AG08396 (cell line): ENCODE results near the gene MICU1.
"Not testable (repeated sequence)": the region's sequence is repeated elsewhere in the genome, so short reads cannot be mapped to it uniquely, and the experiment has no call there.

ENCODE experiments used
- DNase-seq: peaks from one replicate; pipeline ENCODE4 v3.0.0; 2012; ENCODE audit warnings: low spot score, mixed read lengths

The MICU1 gene

GRCh38 chr10:72384982-72385381 lies 240.9 kb downstream of the MICU1 start:
- DNase-seq, result not testable (repeated sequence)

- no peak for DNase-seq
Observed at GRCh38 chr10:72379776-72380175, 246.1 kb downstream of the MICU1 start.

GRCh38 chr10:72379062-72379461 lies 246.8 kb downstream of the MICU1 start:
- DNase-seq, result no peak

- DNase-seq, result peak; percentile 19
Observed at GRCh38 chr10:72375585-72375984, 250.3 kb downstream of the MICU1 start.

GRCh38 chr10:72375173-72375572 lies 250.7 kb downstream of the MICU1 start:
- DNase-seq, result peak; percentile 17

GRCh38 chr10:72370201-72370722 lies 255.6 kb downstream of the MICU1 start:
- no peak for DNase-seq

- DNase-seq, result no peak
Observed at GRCh38 chr10:72367301-72367960, 258.4 kb downstream of the MICU1 start.

GRCh38 chr10:72365106-72365895 lies 260.6 kb downstream of the MICU1 start:
- DNase-seq, result no peak

GRCh38 chr10:72364239-72364777 lies 261.6 kb downstream of the MICU1 start:
- DNase-seq, result peak; percentile 83

GRCh38 chr10:72356987-72357386 lies 268.9 kb downstream of the MICU1 start:
- DNase-seq, result no peak

GRCh38 chr10:72356115-72356514 lies 269.8 kb downstream of the MICU1 start:
- no peak for DNase-seq

- no peak for DNase-seq
Observed at GRCh38 chr10:72355214-72355555, 270.7 kb downstream of the MICU1 start.

GRCh38 chr10:72354356-72355213 lies 271.3 kb downstream of the MICU1 start, which contains the start of gene DNAJB12:
Gene DNAJB12 (minus strand): TSS chr10:72354919. CDS start chr10:72354897, 22 bp downstream.
- DNase-seq, result peak; percentile 95

GRCh38 chr10:72353965-72354355 lies 271.9 kb downstream of the MICU1 start:
- peak; percentile 59 for DNase-seq

- no peak for DNase-seq
Observed at GRCh38 chr10:72353028-72353964, 272.6 kb downstream of the MICU1 start.

GRCh38 chr10:72351479-72351878 lies 274.4 kb downstream of the MICU1 start:
- no peak for DNase-seq

- no peak for DNase-seq
Observed at GRCh38 chr10:72349438-72349837, 276.4 kb downstream of the MICU1 start.

GRCh38 chr10:72348282-72348681 lies 277.6 kb downstream of the MICU1 start:
- no peak for DNase-seq

- not testable (repeated sequence) for DNase-seq
Observed at GRCh38 chr10:72346117-72346516, 279.8 kb downstream of the MICU1 start.

- DNase-seq, result no peak
Observed at GRCh38 chr10:72344932-72345331, 280.9 kb downstream of the MICU1 start.

- no peak for DNase-seq
Observed at GRCh38 chr10:72342911-72343310, 283.0 kb downstream of the MICU1 start.
